Measurements from ENCODE around the gene ZNF536.

- TF ChIP-seq NBN (IDR thresholded peaks at IDR 0.05; ENCODE audit: low read depth) (no peak), ASH1L (IDR thresholded peaks at IDR 0.05; ENCODE audit: borderline replicate concordance, low read depth, partially characterized antibody) (no peak), CTCF (IDR thresholded peaks at IDR 0.05 in 2 of 3, conservative IDR thresholded peaks at IDR 0.05 in 1 of 3; ENCODE audit: insufficient read depth in 2 of 3, low read depth in 1 of 3, low read length in 3 of 3) (no peak), GTF2F1 (IDR thresholded peaks at IDR 0.05; ENCODE audit: low read depth, low read length) (no peak), POLR2A (conservative IDR thresholded peaks at IDR 0.05) (no peak), MAX (CRISPR knock-in tag; IDR thresholded peaks at IDR 0.05) (no peak), GABPA (tag; conservative IDR thresholded peaks at IDR 0.05; ENCODE audit: low read depth) (no peak), GABPB1 (CRISPR knock-in tag; IDR thresholded peaks at IDR 0.05) (no peak), BRCA1 (IDR thresholded peaks at IDR 0.05) (no peak), BRCA1 (CRISPR knock-in tag; IDR thresholded peaks at IDR 0.05) (no peak), BRD4 (IDR thresholded peaks at IDR 0.05) (no peak), ZNF212 (CRISPR knock-in tag; IDR thresholded peaks at IDR 0.05) (no peak), NFYB (IDR thresholded peaks at IDR 0.05; ENCODE audit: extremely low read depth, insufficient read length) (no peak)
Observed at GRCh38 chr19:30391554-30392551, 19.7 kb downstream of the ZNF536 start.
